IMR-90 (cell line): ENCODE measurements around the gene WRAP53.

Experiments used
- CTCF ChIP-seq: conservative IDR thresholded peaks from 2 replicates; pipeline ENCODE4 v1.5.1; 2012; ENCODE audit warnings: mild to moderate bottlenecking, low read depth, low read length, improper control_type of control experiment
- SMC3 ChIP-seq: fragments of 150-350 bp; IDR thresholded peaks from 2 replicates; pipeline ENCODE4 v1.6.1; 2016; ENCODE audit warnings: low read depth, mild to moderate bottlenecking, antibody characterized with exemption, low read length, moderate library complexity
- USF2 ChIP-seq: fragments of 150-350 bp; IDR thresholded peaks from 2 replicates; pipeline ENCODE4 v1.6.1; 2017; ENCODE audit warnings: mild to moderate bottlenecking, antibody characterized with exemption, low read length, low read depth

DNA sequence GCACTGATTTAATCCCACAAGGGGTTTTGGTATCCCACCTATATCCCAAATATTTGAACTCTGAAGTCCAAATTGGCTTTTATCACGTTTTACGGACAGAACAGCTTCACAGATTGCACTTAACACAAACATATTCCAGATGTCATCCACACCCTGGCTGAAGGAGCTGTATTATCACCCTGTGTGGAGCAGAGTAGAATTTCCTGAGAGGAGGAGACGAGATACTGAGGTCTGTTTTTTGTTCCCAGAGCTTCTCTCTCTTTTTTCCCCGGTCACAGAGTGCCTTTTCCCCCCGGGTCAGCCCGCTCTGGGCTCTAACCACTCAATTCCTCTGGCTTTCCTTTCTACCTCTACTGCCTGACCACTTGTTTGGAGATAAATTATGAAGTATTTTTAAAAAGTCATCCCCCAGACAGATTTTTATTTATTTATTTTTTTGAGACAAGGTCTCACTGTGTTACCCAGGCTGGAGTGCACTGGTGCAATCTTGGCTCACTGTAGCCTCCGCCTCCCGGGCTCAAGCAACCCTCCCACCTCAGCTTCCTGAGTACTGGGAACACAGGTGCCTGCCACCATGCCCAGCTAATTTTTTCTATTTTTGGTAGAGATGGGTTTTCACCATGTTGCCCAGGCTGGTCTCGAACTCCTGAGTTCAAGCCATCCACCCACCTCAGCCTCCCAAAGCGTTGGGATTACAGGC lies 59.9 kb downstream of the WRAP53 start:
- TF ChIP-seq CTCF = no peak
- TF ChIP-seq USF2 = no peak
- TF ChIP-seq SMC3 = no peak
